Eye (tissue), 1 donor: ENCODE results near the gene CILP.

Experiments used
- DNase-seq: peaks from one replicate; pipeline ENCODE4 v3.0.0-alpha.2; 2015

The CILP gene

DNA sequence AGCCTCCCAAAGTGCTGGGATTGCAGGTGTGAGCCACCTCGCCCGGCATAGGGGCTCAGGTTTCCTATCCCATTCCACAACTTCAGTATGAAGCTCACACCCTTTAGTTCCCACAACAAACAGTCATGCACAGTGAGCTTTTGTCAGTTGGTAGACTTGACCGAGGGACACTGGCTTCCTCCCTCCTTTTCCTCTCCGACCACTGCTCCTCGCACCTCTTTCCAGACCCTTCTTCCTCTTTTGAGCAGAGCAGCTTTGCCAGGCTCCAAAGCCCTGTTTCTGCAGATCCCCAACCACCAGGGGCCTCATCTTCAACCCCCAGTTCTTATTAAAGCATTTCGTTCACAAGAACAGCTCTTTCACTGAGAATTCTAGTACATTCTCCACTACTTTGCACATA, 12.7 kb upstream of the CILP start:
- DNase-seq: no peak

- DNase-seq: no peak
Observed at GRCh38 chr15:65222891-65223290, 11.6 kb upstream of the CILP start.

GRCh38 chr15:65221697-65222096, 10.4 kb upstream of the CILP start:
- DNase-seq: no peak

DNA sequence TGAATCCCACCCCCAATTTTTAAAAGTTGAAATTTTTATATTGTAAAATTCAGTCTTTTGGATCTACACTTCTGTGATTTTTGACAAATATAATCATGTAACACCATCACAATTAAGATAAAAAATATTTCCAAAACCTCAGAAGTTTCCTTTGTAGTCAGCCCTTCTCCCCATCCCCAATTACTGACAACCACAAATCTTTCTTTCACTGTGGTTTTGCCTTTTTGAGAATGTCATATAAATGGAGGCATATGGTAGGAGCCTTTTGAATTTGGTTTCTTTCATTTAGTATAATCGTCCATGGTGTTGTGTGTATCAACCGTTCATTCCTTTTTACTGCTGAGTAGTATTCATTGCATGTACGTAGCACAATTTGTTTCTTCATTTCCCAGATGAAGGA, 7.9 kb upstream of the CILP start:
- DNase-seq: no peak

DNA sequence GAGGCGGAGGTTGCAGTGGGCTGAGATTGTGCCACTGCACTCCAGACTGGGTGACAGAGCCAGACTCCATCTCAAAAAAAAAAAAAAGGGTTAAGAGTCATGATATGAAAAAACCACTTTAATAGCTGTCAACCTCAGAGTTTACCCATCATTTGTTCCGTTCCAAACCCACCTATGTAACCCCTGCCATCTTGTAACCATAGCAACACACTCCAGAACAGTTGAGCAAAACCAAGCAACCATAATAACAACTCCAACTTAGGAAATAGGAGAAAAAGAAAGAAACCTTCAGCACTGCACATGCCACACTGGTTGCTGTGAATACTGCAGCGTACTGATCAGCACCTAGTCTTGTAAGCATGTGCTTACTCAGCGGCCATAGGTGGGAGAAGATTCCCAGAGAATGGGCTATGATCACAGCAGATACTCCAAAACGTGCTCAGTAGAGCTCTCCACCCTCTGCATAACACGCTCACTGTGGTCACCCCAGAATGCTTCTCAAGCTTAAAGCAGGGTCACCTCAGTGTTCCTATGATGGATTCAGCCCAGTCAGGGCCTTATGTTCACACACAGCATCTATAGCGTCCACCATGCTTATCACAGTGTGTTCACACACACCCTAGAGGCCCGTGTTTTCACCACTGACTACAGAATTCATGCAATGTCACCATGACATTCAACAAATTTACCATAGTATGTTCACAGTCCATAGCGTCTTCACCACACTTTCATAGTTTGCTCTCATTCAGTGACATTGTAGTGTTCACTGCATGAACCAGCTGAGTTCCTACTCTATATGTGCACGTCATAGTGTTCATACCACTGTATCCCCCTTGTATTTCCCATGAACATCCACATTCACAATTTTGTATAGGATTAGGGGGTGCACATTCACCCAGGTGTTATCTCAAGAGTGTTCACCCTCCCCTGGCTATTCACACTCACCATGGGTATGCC, 6.5 kb upstream of the CILP start:
- peak; percentile 6 for DNase-seq

DNA sequence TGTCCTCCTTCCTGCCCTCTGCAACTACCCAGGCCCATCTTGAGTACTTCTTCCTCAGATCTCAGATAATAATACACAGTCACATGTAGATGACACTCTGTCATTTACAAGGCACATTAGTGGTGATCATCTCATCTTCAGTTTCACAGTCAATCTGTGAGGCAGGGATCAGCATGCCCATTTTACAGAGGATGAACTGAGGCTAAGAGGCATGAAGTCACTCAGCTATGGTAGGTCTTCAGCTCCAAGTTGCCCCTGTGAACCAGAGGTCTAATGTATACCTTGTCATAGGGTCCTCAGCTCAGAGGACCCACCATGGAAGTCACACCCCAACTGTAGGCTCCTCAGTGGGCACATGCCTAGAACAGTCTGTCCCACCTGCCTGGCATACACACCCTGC, 4.2 kb upstream of the CILP start:
- DNase-seq: no peak

- DNase-seq: no peak
Observed at GRCh38 chr15:65214010-65214409, 2.7 kb upstream of the CILP start.

- DNase-seq: no peak
Observed at GRCh38 chr15:65213241-65213640, 2.0 kb upstream of the CILP start.

- peak; percentile 7 for DNase-seq
Observed at GRCh38 chr15:65212097-65212496, 824 bp upstream of the CILP start.

DNA sequence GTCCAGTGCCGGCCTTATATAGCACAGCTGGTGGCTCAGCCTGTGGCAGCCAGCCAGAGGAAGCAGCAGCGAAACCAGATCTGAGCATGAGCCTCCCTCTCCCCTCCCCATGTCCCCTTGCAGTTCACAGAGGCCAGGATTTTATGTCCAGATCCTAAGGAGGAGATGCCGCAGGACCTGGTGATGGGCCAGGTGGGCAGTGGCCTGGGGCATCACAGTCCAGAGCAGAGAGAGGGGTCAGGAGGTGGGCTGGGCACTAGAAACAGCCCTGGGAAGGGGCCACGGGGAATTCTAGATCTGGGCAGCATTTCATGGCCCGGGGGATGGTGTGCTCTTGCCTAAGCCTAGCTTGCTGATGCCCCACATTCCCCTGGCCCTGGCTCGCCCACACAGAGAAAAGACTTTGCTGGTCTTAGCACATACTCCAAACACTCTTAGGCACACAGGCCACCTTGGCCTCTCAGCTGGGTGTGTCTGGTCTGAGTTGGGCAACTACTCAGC, 259 bp upstream of the CILP start:
- DNase-seq: peak; percentile 62

GRCh38 chr15:65209701-65210643, 1.3 kb downstream of the CILP start:
- DNase-seq: peak; percentile 49

GRCh38 chr15:65208647-65209046, 2.6 kb downstream of the CILP start:
- peak; percentile 68 for DNase-seq

GRCh38 chr15:65207280-65207840, 3.9 kb downstream of the CILP start:
- DNase-seq: no peak

DNA sequence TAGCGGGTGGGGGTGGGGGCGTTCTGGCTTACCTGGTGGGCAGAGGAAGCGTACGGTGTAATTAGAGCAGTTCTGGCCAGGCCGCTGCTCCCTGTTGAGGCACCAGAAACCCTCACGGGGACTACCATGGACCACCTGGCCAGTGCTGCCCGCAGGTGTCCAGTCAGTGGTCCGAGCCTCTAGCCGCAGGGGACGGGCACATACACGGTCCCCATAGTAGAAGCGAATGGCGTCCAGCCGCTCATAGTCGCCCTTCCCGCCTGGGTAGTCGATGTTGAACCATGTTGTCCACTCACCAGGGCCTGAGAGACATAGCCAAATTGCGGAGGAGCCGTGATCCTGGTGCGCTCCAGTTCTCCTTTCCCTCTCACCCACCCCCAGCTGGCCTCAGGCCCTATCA, 4.5 kb downstream of the CILP start:
- DNase-seq: no peak

DNA sequence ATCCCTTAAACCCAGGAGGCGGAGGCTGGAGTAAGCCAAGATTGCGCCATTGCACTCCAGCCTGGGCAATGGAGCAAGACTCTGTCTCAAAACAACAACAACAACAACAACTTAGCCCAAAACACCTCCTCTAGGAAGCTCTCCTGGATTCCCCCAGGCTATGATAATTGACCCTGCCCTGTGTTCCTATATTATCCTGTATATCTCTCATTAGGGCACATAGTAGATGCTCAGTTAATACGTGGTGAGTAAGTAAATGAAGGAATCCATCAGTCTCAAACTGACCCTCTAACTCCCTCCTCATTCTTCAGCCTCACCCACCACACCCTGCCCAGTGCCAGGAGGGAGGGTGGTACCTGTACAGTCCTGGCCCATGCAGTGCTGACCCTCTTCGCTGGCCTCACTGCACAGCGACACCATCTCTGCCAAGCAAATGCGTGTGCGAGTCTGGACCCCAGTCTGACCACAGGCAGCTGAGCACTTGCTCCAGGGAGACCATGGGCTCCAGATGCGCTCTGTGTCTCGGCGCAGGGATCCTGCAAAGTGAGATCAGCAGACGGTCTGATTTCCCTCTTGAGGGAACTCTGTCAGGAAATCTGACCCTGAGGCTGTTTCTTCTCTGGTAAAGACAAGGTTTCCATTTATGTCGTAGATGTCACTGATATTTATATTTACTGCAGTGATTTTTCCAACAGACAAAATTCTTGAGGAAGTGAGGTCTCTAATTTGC, 6.2 kb downstream of the CILP start:
- no peak for DNase-seq

GRCh38 chr15:65204236-65204930, 6.9 kb downstream of the CILP start:
- DNase-seq: no peak

DNA sequence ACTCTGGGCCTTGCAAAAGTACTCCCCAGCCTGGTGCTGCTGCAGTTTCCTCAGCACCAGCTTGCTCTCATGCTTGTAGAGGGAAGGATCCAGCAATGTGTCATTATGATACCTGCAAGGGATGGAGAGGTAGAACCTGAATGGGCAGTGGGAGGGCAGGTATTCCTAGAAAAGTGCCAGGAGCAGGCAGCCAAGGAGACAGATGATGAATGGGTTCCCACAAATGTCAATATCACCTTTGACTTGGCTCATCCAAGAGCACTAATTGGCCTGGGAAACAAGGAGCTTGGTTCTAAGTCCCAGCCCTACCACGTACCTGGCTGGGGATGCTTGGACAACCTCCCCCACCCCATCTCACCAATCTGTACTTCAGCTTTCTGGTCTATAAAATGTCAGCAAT, 9.4 kb downstream of the CILP start:
- DNase-seq: no peak

- no peak for DNase-seq
Observed at GRCh38 chr15:65198571-65198970, 12.7 kb downstream of the CILP start.

DNA sequence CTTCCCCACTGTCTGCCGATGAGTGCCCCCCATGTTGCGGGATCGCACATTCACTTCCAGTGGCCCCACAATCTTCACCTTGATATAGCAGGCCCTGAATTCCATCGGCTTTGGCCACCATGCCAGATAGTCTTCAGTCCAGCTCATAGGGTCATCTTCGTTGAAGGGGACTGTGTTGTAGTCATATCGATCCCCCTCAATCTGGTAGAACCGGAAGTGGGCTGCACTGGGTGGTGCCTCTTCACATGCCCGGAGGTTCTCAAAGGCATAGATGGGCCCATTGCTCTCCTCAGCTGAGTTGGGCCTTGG, 14.0 kb downstream of the CILP start:
- no peak for DNase-seq

DNA sequence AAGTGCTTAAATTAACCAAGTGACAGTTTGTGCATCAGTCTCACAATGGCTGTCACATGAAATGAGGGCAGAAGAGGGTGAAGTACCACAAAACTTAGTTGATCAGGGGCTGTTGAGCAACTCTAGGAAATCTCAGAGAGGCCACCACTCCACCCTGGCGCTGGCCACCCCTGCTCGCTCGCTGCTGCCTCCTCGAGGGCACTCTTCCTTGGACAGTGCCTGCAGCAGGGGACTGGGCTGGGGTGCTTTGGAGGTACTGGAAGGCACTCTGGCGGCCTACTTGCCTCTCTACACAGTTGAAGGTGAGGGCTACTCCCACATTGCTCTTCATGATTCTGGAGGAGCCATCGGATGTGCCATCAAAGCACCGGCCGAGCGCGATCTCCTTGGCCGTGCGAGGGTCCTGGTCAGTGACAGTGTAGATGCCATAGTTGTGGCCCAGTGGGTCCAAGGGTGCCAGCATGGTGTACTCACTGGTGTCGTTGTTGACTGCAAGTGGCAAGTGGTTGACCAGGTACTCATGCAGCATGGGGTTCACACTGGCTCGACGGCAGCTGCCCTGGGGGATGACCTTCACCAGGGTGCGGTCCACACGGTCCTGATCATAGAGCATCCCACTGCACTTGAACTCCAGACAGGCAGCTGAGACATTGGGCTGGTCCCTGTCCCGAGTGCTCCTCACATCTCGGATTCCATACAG, 14.5 kb downstream of the CILP start:
- no peak for DNase-seq

- DNase-seq: no peak
Observed at GRCh38 chr15:65195548-65195923, 15.7 kb downstream of the CILP start.
